Stomach (tissue), 4 donors: ENCODE measurements around the gene RHO.

Source experiments
- EP300 ChIP-seq: sonication (generic); formaldehyde crosslinking; IDR thresholded peaks from one replicate; pipeline ENCODE4 v1.6.1; 2017; ENCODE audit warnings: antibody characterized with exemption
- POLR2AphosphoS5 ChIP-seq, 3 donors: sonication (generic); formaldehyde crosslinking; IDR thresholded peaks; one replicate each; pipeline ENCODE4 v1.6.1; 2016; ENCODE audit warnings: antibody characterized with exemption in 3 of 3
- TF ChIP-seq, protein P1 (sequence below), 7 experiments: fragments of 450-650 bp in 4 of 7; fragments of 200-600 bp in 3 of 7; sonication (generic) in 3 of 7; IDR thresholded peaks; one replicate each; pipeline ENCODE4 v1.5.1; 2016 to 2019; ENCODE audit warnings: antibody characterized with exemption in 7 of 7, control low read depth in 2 of 7, mild to moderate bottlenecking in 1 of 7

DNA sequence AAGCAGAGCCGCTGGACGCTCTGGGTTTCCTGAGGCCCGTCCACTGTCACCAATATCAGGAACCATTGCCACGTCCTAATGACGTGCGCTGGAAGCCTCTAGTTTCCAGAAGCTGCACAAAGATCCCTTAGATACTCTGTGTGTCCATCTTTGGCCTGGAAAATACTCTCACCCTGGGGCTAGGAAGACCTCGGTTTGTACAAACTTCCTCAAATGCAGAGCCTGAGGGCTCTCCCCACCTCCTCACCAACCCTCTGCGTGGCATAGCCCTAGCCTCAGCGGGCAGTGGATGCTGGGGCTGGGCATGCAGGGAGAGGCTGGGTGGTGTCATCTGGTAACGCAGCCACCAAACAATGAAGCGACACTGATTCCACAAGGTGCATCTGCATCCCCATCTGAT lies 3.3 kb downstream of the RHO start:
- TF ChIP-seq, protein P1, sequence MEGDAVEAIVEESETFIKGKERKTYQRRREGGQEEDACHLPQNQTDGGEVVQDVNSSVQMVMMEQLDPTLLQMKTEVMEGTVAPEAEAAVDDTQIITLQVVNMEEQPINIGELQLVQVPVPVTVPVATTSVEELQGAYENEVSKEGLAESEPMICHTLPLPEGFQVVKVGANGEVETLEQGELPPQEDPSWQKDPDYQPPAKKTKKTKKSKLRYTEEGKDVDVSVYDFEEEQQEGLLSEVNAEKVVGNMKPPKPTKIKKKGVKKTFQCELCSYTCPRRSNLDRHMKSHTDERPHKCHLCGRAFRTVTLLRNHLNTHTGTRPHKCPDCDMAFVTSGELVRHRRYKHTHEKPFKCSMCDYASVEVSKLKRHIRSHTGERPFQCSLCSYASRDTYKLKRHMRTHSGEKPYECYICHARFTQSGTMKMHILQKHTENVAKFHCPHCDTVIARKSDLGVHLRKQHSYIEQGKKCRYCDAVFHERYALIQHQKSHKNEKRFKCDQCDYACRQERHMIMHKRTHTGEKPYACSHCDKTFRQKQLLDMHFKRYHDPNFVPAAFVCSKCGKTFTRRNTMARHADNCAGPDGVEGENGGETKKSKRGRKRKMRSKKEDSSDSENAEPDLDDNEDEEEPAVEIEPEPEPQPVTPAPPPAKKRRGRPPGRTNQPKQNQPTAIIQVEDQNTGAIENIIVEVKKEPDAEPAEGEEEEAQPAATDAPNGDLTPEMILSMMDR (IDR thresholded peaks at IDR 0.05): no peak
- no peak for TF ChIP-seq POLR2AphosphoS5 (IDR thresholded peaks at IDR 0.05)
- TF ChIP-seq EP300: no peak
